Heart right ventricle (tissue), 16 donors: Measurements from ENCODE around the gene NRIP1. TPM values are rescaled to one million over a fixed set of nuclear protein-coding genes. Genes with fewer than 3 reads are reported as not detected.

Experiments used
- ATAC-seq, 8 donors: fragments of 200-7000 bp; cut with Tn5 transposase; one replicate each; pipeline ENCODE4 v1.9.1; 2020; ENCODE audit warnings: mild to moderate bottlenecking in 8 of 8, moderate library complexity in 8 of 8, moderate number of reproducible peaks in 1 of 8
- DNase-seq, 2 donors: peaks; one replicate each; pipeline ENCODE4 v3.0.0-alpha.2; 2020
- H3K27ac ChIP-seq, 10 donors: fragments of 200-600 bp; sonication (generic) in 2 of 10; one replicate each; pipeline versions ENCODE4 v1.5.0 to v1.8.0; 2020 to 2022; ENCODE audit warnings: mild to moderate bottlenecking in 3 of 10
- H3K27me3 ChIP-seq, 7 donors: fragments of 200-600 bp; one replicate each; pipeline ENCODE4 v1.8.0; 2021 to 2022; ENCODE audit warnings: mild to moderate bottlenecking in 2 of 7
- H3K36me3 ChIP-seq, 9 donors: fragments of 200-600 bp; sonication (generic) in 1 of 9; one replicate each; pipeline versions ENCODE4 v1.5.0 to v1.8.0; 2020 to 2022; ENCODE audit warnings: mild to moderate bottlenecking in 2 of 9
- H3K4me1 ChIP-seq, 9 donors: fragments of 200-600 bp; sonication (generic) in 1 of 9; one replicate each; pipeline versions ENCODE4 v1.5.0 to v1.8.0; 2020 to 2022; ENCODE audit warnings: mild to moderate bottlenecking in 4 of 9
- H3K4me3 ChIP-seq, 10 donors: fragments of 200-600 bp; sonication (generic) in 2 of 10; one replicate each; pipeline versions ENCODE4 v1.5.0 to v1.8.0; 2020 to 2022; ENCODE audit warnings: mild to moderate bottlenecking in 7 of 10, moderate library complexity in 2 of 10
- H3K9me3 ChIP-seq, 11 donors: fragments of 200-600 bp in 10 of 11; sonication (generic) in 2 of 11; one replicate each; pipeline versions ENCODE4 v1.5.0 to v1.8.0; 2013 to 2022; ENCODE audit warnings: mild to moderate bottlenecking in 2 of 11, control low read depth in 1 of 11, moderate library complexity in 1 of 11
- CTCF ChIP-seq, 9 donors: fragments of 200-600 bp; sonication (generic) in 2 of 9; IDR thresholded peaks; one replicate each; pipeline versions ENCODE4 v1.5.0 to v1.8.0; 2021 to 2022; ENCODE audit warnings: antibody characterized with exemption in 9 of 9, mild to moderate bottlenecking in 5 of 9, moderate library complexity in 1 of 9
- WGBS, 2 donors: extraction: QIAGEN DNeasy Blood & Tissue Kit; methylation state at CpG; one replicate each; pipeline ENCODE4 v1.1.7; 2013; ENCODE audit warnings: inconsistent platforms in 1 of 2; 5-methylcytosine and 5-hydroxymethylcytosine counted together
- intact Hi-C, 10 donors: fragments of 100-400 bp; cut with DNase I; formaldehyde crosslinking; loops; one replicate each; pipeline versions ENCODE4 v1.11.1 to v1.14.2; 2022
- polyA plus RNA-seq, 2 donors: library from polyadenylated mRNA; stranded (reverse); fragments of 200-250 nt; gene quantifications; one replicate each; pipeline ENCODE4 v1.2.3, GENCODE V29; 2013
- total RNA-seq, 10 donors: library from RNA; stranded (reverse); fragmentation: NEBNext Ultra II Directional in 3 of 10; extraction: Animal tissue kit (Norgen Biotek cat#: 25700) in 3 of 10; gene quantifications; one replicate each; pipeline versions ENCODE4 v1.2.1 to v1.2.4, GENCODE V29; 2021 to 2023
- donor health status: Arrhythmogenic right ventricular cardiomyopathy.
- donor health status: ischemic (EF 13 %, LVEDD 7.1; RV severe dilation, severe dysfunction).
- donor health status: healthy with polysubstance abuse.
- donor health status: DM: no; HTN: yes; CAD: no.
- donor health status: DM: no; HTN: no; CAD: no.
- donor health status: ischemic (EF 25% LVEDD 6.9; RV normal size, moderate dysfunction).
- donor health status: ischemic (EF 25% LVEDD 5.7; RV mildly dilated, moderate dysfunction).
- donor health status: healthy.
- donor health status: DM: yes; HTN: yes; CAD: no.
- donor health status: Ischemic cardiomyopathy.
- donor health status: ischemic (EF 35%, LVEDD 5.7; RV mildly dilated, moderate dysfunction).
- donor health status: nonischemic (EF 11% LVEDD 7.7; RV severe dilation, severe dysfunction).
- donor health status: DM: yes; HTN: yes; CAD: no.
- donor health status: PGD.
- donor health status: ischemic (EF 29% LVEDD 5.4; RV normal size, mild dysfunction).
- donor health status: nonischemic (EF 23%, LVEDD 6.1; RV moderate dilation, normal function).

The NRIP1 gene
- total and polyA plus RNA-seq, 12 donors, result 3.2 to 40.3 (median 17.4) TPM

GRCh38 chr21:15020797-15021196 is 44.0 kb downstream of the NRIP1 start:
- H3K9me3 ChIP-seq, result peaks cover 0 to 3% (median 0%) of the 10 kb centered on the region in 11 donors
- H3K27me3 ChIP-seq, result no peaks in the 10 kb centered on the region
- H3K4me3 ChIP-seq, result no peak overlapping the region
- no peak for TF ChIP-seq CTCF (IDR thresholded peaks at IDR 0.05)
- intact Hi-C loops, result no loop called here
- DNase-seq (no peak), ATAC-seq (no peak)
- H3K27ac ChIP-seq, result no peak overlapping the region
- H3K4me1 ChIP-seq, result peaks cover 0 to 11% (median 6%) of the 10 kb centered on the region in 9 donors
- no peaks in the 10 kb centered on the region for H3K36me3 ChIP-seq

- peaks cover 0 to 3% (median 0%) of the 10 kb centered on the region in 11 donors for H3K9me3 ChIP-seq
- no peak for ATAC-seq
- no peak overlapping the region for H3K27ac ChIP-seq
- no peak overlapping the region for H3K4me3 ChIP-seq
- intact Hi-C loops, result no loop called here
- no peak for TF ChIP-seq CTCF (IDR thresholded peaks at IDR 0.05)
- no peaks in the 10 kb centered on the region for H3K27me3 ChIP-seq
- WGBS, 2 donors, result 79 to 86% methylated on average over 2 of the region's 2 CpGs
- no peaks in the 10 kb centered on the region for H3K36me3 ChIP-seq
- peaks cover 0 to 11% (median 7%) of the 10 kb centered on the region in 9 donors for H3K4me1 ChIP-seq
- DNase-seq, result no peak
Measured at GRCh38 chr21:15018382-15018781, 46.4 kb downstream of the NRIP1 start.

GRCh38 chr21:15015622-15016471 is 49.0 kb downstream of the NRIP1 start:
- intact Hi-C loops, result no loop called here
- no peaks in the 10 kb centered on the region for H3K27me3 ChIP-seq
- H3K27ac ChIP-seq, result no peak overlapping the region
- DNase-seq, result no peak
- H3K4me1 ChIP-seq, result peaks cover 0 to 11% (median 7%) of the 10 kb centered on the region in 9 donors
- 91 to 92% methylated on average over 5 of the region's 5 CpGs for WGBS, 2 donors
- H3K4me3 ChIP-seq, result no peak overlapping the region
- H3K36me3 ChIP-seq, result peaks cover 0 to 5% (median 0%) of the 10 kb centered on the region in 9 donors
- no peaks in the 10 kb centered on the region for H3K9me3 ChIP-seq
- TF ChIP-seq CTCF (IDR thresholded peaks at IDR 0.05), result no peak
- no peak for ATAC-seq

GRCh38 chr21:15014221-15014620 is 50.6 kb downstream of the NRIP1 start:
- Histone ChIP-seq H3K27ac (no peak overlapping the region), H3K4me3 (no peak overlapping the region), H3K9me3 (no peaks in the 10 kb centered on the region), H3K4me1 (peaks cover 0 to 11% (median 7%) of the 10 kb centered on the region in 9 donors), H3K36me3 (peaks cover 0 to 7% (median 0%) of the 10 kb centered on the region in 9 donors), H3K27me3 (no peaks in the 10 kb centered on the region)
- intact Hi-C loops, result no loop called here
- ATAC-seq, result no peak
- DNase-seq, result no peak
- no peak for TF ChIP-seq CTCF (IDR thresholded peaks at IDR 0.05)
- 62 to 69% methylated on average over 2 of the region's 2 CpGs for WGBS, 2 donors
